GM23338 (cell line): ENCODE results near the gene PARL. TPM values are rescaled to one million over a fixed set of nuclear protein-coding genes. Genes with fewer than 3 reads are reported as not detected.

Experiments
- ATAC-seq: fragments of 200-7000 bp; cut with Tn5 transposase; 3 replicates; pipeline ENCODE4 v1.9.1; 2020
- DNase-seq: peaks from one replicate; pipeline ENCODE4 v3.0.0-alpha.2; 2015; ENCODE audit warnings: low spot score
- H2AFZ ChIP-seq: fragments of 200-600 bp; sonication (generic); 2 replicates; pipeline ENCODE4 v1.8.0; 2016; ENCODE audit warnings: antibody characterized with exemption, mild to moderate bottlenecking, moderate library complexity
- H3F3A ChIP-seq: fragments of 200-600 bp; sonication (generic); replicated peaks from 2 replicates; pipeline ENCODE4 v1.8.0; 2017; ENCODE audit warnings: antibody characterized with exemption, mixed run types, low read depth
- H3K27ac ChIP-seq: fragments of 200-600 bp; sonication (generic); 2 replicates; pipeline ENCODE4 v1.6.1; 2016; ENCODE audit warnings: low read depth
- H3K27me3 ChIP-seq: fragments of 200-600 bp; sonication (generic); 2 replicates; pipeline ENCODE4 v1.8.0; 2016; ENCODE audit warnings: mild to moderate bottlenecking, mixed run types, moderate library complexity; ENCODE audit not compliant: insufficient read depth
- H3K36me3 ChIP-seq: fragments of 200-600 bp; sonication (generic); 2 replicates; pipeline ENCODE4 v1.8.0; 2016; ENCODE audit warnings: mild to moderate bottlenecking; ENCODE audit not compliant: insufficient read depth
- H3K4me1 ChIP-seq: fragments of 200-600 bp; sonication (generic); 2 replicates; pipeline ENCODE4 v1.8.0; 2016; ENCODE audit warnings: mild to moderate bottlenecking, moderate library complexity; ENCODE audit not compliant: insufficient read depth
- H3K4me2 ChIP-seq: fragments of 200-600 bp; sonication (generic); 2 replicates; pipeline ENCODE4 v1.7.1; 2017; ENCODE audit warnings: mixed run types
- H3K4me3 ChIP-seq: fragments of 200-600 bp; sonication (generic); 2 replicates; pipeline ENCODE4 v1.6.1; 2016; ENCODE audit warnings: mixed run types
- H3K79me2 ChIP-seq: fragments of 200-600 bp; sonication (generic); replicated peaks from 2 replicates; pipeline ENCODE4 v1.8.0; 2017; ENCODE audit warnings: mild to moderate bottlenecking; ENCODE audit not compliant: insufficient read depth
- H3K9me2 ChIP-seq: fragments of 200-600 bp; sonication (generic); 2 replicates; pipeline ENCODE4 v1.8.0; 2017; ENCODE audit not compliant: insufficient read depth
- H4K20me1 ChIP-seq: fragments of 200-600 bp; sonication (generic); replicated peaks from 2 replicates; pipeline ENCODE4 v1.8.0; 2017; ENCODE audit warnings: mild to moderate bottlenecking; ENCODE audit not compliant: insufficient read depth
- H3K27ac Mint-ChIP-seq: 2 replicates; pipeline ENCODE4 v1.8.0; 2020; ENCODE audit warnings: inconsistent platforms, mild to moderate bottlenecking, moderate library complexity, mixed read lengths
- H3K27me3 Mint-ChIP-seq: 3 replicates; pipeline ENCODE4 v1.8.0; 2022; ENCODE audit warnings: low read depth, mild to moderate bottlenecking, moderate library complexity, mixed read lengths, inconsistent platforms; ENCODE audit not compliant: insufficient read depth, poor library complexity
- H3K36me3 Mint-ChIP-seq: 3 replicates; pipeline ENCODE4 v1.8.0; 2021; ENCODE audit warnings: low read depth, mild to moderate bottlenecking, inconsistent platforms, moderate library complexity, mixed read lengths
- H3K4me1 Mint-ChIP-seq: 3 replicates; pipeline ENCODE4 v1.8.0; 2020; ENCODE audit warnings: mild to moderate bottlenecking, inconsistent platforms, mixed read lengths
- H3K4me3 Mint-ChIP-seq: 3 replicates; pipeline ENCODE4 v1.8.0; 2021; ENCODE audit warnings: moderate library complexity, mild to moderate bottlenecking, inconsistent platforms, mixed read lengths
- H3K9me3 Mint-ChIP-seq: 3 replicates; pipeline ENCODE4 v1.8.0; 2020; ENCODE audit warnings: moderate library complexity, mild to moderate bottlenecking, inconsistent platforms, mixed read lengths
- CREB1 ChIP-seq: fragments of 250-450 bp; sonication (Bioruptor Pico); IDR thresholded peaks from 2 replicates; pipeline ENCODE4 v1.5.0; 2020; ENCODE audit warnings: low read depth, mild to moderate bottlenecking, moderate library complexity
- EZH2phosphoT487 ChIP-seq: fragments of 200-600 bp; sonication (generic); IDR thresholded peaks from one replicate; pipeline ENCODE4 v1.8.1; 2018; ENCODE audit warnings: antibody characterized with exemption; ENCODE audit not compliant: unreplicated experiment
- JUNB ChIP-seq: IDR thresholded peaks from one replicate; pipeline ENCODE4 v1.6.1; 2016; ENCODE audit warnings: antibody characterized with exemption; ENCODE audit not compliant: unreplicated experiment
- NANOG ChIP-seq: IDR thresholded peaks from 2 replicates; pipeline ENCODE4 v1.6.1; 2016; ENCODE audit warnings: antibody characterized with exemption, borderline replicate concordance
- polyA plus RNA-seq: library from polyadenylated mRNA; unstranded; fragments of >200 nt; fragmentation: Nextera tagmentation; extraction: Ambion mirVana; gene quantifications from 2 replicates; pipeline ENCODE4 v1.2.1, GENCODE V29; 2016
- total RNA-seq: library from RNA; depleted of rRNA; stranded (reverse); fragments of >200 nt; shearing (Covaris generic); gene quantifications from 2 replicates; pipeline ENCODE4 v1.2.3, GENCODE V29; 2014
- TF ChIP-seq, protein P1 (sequence below), 2 experiments: fragments of 200-600 bp in 1 of 2; sonication (generic) in 1 of 2; conservative IDR thresholded peaks; 2 replicates each; pipeline versions ENCODE4 v1.5.1 to v1.6.1; 2016 to 2017; ENCODE audit warnings: antibody characterized with exemption in 2 of 2, low read depth in 2 of 2, mild to moderate bottlenecking in 2 of 2, moderate library complexity in 1 of 2
- TF ChIP-seq, protein P2 (sequence below): IDR thresholded peaks from one replicate; pipeline ENCODE4 v1.6.1; 2018; ENCODE audit warnings: antibody characterized with exemption; ENCODE audit not compliant: unreplicated experiment
- TF ChIP-seq, protein P3 (sequence below): IDR thresholded peaks from 2 replicates; pipeline ENCODE4 v1.6.1; 2016; ENCODE audit warnings: antibody characterized with exemption

The PARL gene
- total and polyA plus RNA-seq, 2 experiments from 2014 or later: 67.5 to 78.7 TPM

DNA sequence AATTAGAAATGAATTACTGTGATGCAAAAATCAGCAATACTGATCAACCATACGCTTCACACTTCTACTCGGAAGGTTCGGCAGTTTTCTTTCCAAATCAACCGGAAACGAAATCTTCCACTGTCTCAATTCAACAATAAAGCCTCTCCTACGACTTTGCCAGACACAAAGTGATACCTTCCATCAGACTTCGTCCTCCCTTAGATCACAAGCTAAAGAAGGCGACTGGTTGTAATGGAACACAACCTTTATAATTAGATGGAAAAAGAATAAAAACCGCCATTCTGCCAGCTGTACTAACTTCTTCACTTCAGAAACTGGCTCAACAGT, 618 bp downstream of the PARL start (continued):
- TF ChIP-seq, protein P1, sequence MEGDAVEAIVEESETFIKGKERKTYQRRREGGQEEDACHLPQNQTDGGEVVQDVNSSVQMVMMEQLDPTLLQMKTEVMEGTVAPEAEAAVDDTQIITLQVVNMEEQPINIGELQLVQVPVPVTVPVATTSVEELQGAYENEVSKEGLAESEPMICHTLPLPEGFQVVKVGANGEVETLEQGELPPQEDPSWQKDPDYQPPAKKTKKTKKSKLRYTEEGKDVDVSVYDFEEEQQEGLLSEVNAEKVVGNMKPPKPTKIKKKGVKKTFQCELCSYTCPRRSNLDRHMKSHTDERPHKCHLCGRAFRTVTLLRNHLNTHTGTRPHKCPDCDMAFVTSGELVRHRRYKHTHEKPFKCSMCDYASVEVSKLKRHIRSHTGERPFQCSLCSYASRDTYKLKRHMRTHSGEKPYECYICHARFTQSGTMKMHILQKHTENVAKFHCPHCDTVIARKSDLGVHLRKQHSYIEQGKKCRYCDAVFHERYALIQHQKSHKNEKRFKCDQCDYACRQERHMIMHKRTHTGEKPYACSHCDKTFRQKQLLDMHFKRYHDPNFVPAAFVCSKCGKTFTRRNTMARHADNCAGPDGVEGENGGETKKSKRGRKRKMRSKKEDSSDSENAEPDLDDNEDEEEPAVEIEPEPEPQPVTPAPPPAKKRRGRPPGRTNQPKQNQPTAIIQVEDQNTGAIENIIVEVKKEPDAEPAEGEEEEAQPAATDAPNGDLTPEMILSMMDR (conservative IDR thresholded peaks at IDR 0.05; ENCODE audit: low read depth in 2 of 2): no peak

DNA sequence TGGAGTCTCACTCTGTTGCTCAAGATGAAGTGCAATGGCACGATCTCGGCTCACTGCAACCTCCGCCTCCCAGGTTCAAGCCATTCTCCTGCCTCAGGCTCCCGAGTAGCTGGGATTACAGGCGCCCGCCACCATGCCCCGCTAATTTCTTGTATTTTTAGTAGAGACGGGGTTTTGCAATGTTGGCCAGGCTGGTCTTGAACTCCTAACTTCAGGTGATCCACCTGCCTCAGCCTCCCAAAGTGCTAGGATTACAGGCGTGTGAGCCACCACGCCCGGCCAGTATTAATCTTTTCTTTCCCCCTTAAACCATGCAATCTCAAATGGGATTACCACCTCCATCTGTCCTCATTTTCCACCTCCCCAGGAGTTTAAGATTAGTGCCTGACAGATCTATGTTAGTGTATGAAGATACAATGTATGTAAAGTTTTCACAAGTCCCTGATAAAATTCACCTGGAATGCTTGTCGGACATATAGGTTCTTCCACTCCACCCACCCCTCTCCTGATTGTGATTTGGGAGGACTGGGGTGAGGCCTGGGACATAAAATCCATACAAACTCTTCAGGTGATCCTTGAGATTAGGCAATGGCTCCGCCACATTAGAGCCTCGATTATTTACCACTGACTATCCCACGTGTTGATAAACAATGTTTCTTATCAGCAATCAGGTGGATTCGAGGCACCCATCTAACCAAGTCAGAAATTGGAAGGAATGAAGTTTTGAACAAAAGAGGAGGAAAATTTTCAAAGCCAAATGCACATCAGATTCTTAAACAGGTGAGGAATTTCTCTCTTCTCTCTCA, 1.2 kb downstream of the PARL start:
- no peaks in the 10 kb centered on the region for H3K9me2 ChIP-seq
- no peak for ATAC-seq
- no peaks in the 10 kb centered on the region for H3K27me3 ChIP-seq
- peak overlapping the region; percentile 100 for H3K4me3 ChIP-seq
- H3K79me2 ChIP-seq: peaks cover 59% of the 10 kb centered on the region
- H3K9me3 Mint-ChIP-seq: no peaks in the 10 kb centered on the region
- 0 out of 2 replicates have a peak, but pooled peaks cover 4% of the 10 kb centered on the region for H3F3A ChIP-seq
- TF ChIP-seq NANOG: no peak
- TF ChIP-seq, protein P2, sequence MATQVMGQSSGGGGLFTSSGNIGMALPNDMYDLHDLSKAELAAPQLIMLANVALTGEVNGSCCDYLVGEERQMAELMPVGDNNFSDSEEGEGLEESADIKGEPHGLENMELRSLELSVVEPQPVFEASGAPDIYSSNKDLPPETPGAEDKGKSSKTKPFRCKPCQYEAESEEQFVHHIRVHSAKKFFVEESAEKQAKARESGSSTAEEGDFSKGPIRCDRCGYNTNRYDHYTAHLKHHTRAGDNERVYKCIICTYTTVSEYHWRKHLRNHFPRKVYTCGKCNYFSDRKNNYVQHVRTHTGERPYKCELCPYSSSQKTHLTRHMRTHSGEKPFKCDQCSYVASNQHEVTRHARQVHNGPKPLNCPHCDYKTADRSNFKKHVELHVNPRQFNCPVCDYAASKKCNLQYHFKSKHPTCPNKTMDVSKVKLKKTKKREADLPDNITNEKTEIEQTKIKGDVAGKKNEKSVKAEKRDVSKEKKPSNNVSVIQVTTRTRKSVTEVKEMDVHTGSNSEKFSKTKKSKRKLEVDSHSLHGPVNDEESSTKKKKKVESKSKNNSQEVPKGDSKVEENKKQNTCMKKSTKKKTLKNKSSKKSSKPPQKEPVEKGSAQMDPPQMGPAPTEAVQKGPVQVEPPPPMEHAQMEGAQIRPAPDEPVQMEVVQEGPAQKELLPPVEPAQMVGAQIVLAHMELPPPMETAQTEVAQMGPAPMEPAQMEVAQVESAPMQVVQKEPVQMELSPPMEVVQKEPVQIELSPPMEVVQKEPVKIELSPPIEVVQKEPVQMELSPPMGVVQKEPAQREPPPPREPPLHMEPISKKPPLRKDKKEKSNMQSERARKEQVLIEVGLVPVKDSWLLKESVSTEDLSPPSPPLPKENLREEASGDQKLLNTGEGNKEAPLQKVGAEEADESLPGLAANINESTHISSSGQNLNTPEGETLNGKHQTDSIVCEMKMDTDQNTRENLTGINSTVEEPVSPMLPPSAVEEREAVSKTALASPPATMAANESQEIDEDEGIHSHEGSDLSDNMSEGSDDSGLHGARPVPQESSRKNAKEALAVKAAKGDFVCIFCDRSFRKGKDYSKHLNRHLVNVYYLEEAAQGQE: no peak
- TF ChIP-seq, protein P3, sequence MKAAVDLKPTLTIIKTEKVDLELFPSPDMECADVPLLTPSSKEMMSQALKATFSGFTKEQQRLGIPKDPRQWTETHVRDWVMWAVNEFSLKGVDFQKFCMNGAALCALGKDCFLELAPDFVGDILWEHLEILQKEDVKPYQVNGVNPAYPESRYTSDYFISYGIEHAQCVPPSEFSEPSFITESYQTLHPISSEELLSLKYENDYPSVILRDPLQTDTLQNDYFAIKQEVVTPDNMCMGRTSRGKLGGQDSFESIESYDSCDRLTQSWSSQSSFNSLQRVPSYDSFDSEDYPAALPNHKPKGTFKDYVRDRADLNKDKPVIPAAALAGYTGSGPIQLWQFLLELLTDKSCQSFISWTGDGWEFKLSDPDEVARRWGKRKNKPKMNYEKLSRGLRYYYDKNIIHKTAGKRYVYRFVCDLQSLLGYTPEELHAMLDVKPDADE: no peak
- no peaks in the 10 kb centered on the region for H3K36me3 Mint-ChIP-seq
- no peaks in the 10 kb centered on the region for H3K36me3 ChIP-seq
- peak overlapping the region; percentile 97 for H3K4me3 Mint-ChIP-seq
- H3K4me1 ChIP-seq: peaks cover 24% of the 10 kb centered on the region
- peaks cover 20% of the 10 kb centered on the region for H3K4me1 Mint-ChIP-seq
- H3K4me2 ChIP-seq: peak overlapping the region; percentile 100
- H3K27ac Mint-ChIP-seq: no peak overlapping the region
- H3K27ac ChIP-seq: 0 out of 2 replicates have a peak overlapping the region, but pooled peaks have one; percentile 86
- H4K20me1 ChIP-seq: peaks cover 23% of the 10 kb centered on the region
- H3K27me3 Mint-ChIP-seq: peaks cover 7% of the 10 kb centered on the region
- H2AFZ ChIP-seq: no peak overlapping the region; the same call in 1 of the 2 replicates
- DNase-seq: no peak

DNA sequence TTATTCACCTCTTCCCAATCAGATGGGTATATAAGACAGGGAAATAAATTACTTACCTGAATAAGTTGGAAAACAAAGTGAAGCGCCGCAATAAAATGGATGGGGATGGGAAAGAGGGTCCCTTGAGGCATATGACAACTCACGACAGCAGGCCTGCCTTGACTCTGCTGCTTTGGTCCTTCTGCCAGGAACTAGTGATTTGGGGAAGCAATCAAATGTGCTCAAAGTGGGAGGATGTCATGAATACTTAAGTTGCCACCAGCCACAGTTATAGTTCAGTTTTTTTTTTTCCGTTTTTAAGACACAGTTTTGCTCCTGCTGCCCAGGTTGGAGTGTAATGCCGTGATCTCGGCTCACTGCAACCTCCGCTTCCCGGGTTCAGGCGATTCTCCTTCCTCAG, 4.6 kb downstream of the PARL start:
- H3K4me3 ChIP-seq: no peak overlapping the region
- TF ChIP-seq JUNB: no peak
- TF ChIP-seq, protein P3: no peak
- TF ChIP-seq CREB1 (CRISPR knock-in tag): no peak
- no peak for TF ChIP-seq EZH2phosphoT487

More for the DNA sequence above, 4.6 kb downstream of the PARL start:
- Histone ChIP-seq H2AFZ (no peak overlapping the region), H3K4me1 (peaks cover 24% of the 10 kb centered on the region), H3K4me2 (no peak overlapping the region), H3K79me2 (peaks cover 93% of the 10 kb centered on the region), H4K20me1 (peaks cover 44% of the 10 kb centered on the region), H3F3A (0 out of 2 replicates have a peak, but pooled peaks cover 4% of the 10 kb centered on the region), H3K27me3 (no peaks in the 10 kb centered on the region), H3K9me2 (no peaks in the 10 kb centered on the region), H3K27ac (no peak overlapping the region), H3K36me3 (no peaks in the 10 kb centered on the region; the same call in 1 of the 2 replicates)
- Mint-ChIP-seq H3K4me3 (no peak overlapping the region), H3K9me3 (no peaks in the 10 kb centered on the region; the same call in 1 of the 3 replicates), H3K27me3 (peaks cover 6% of the 10 kb centered on the region), H3K27ac (no peak overlapping the region; the same call in 1 of the 2 replicates), H3K36me3 (no peaks in the 10 kb centered on the region; the same call in 2 of the 3 replicates), H3K4me1 (peaks cover 26% of the 10 kb centered on the region)
- DNase-seq (no peak), ATAC-seq (no peak)
